Esophagus squamous epithelium (tissue), 4 donors: ENCODE measurements around the gene KRTAP3-3.

Source experiments
- POLR2A ChIP-seq, 4 donors: fragments of 450-650 bp; IDR thresholded peaks; one replicate each; pipeline ENCODE4 v1.6.1; 2017; ENCODE audit warnings: antibody characterized with exemption in 4 of 4, mild to moderate bottlenecking in 4 of 4, moderate library complexity in 3 of 4
- TF ChIP-seq, protein P1 (sequence below), 6 experiments: fragments of 450-650 bp in 4 of 6; fragments of 200-600 bp in 2 of 6; sonication (generic) in 2 of 6; IDR thresholded peaks; one replicate each; pipeline ENCODE4 v1.5.1; 2016 to 2019; ENCODE audit warnings: antibody characterized with exemption in 6 of 6, mild to moderate bottlenecking in 4 of 6, moderate library complexity in 4 of 6

DNA sequence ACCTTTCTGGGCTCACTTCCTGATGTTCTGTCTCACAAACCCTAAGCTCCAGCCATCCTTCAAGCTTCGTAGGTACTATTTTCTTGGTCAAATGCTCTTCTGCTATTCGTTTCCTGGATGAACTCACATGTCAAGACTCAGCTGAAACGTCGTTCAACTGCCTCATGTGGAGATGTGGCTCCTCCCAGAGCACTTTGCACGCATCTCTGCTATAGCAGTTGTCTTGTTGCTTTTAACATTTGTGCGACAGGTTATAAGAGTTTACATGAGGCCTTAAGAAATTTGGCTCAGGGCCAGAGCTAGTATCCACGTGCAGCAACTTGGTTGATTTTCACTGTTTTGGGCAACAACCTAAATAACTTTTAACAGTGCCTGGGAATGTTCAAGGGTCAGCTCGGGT is 7.0 kb downstream of the KRTAP3-3 start:
- TF ChIP-seq, protein P1, sequence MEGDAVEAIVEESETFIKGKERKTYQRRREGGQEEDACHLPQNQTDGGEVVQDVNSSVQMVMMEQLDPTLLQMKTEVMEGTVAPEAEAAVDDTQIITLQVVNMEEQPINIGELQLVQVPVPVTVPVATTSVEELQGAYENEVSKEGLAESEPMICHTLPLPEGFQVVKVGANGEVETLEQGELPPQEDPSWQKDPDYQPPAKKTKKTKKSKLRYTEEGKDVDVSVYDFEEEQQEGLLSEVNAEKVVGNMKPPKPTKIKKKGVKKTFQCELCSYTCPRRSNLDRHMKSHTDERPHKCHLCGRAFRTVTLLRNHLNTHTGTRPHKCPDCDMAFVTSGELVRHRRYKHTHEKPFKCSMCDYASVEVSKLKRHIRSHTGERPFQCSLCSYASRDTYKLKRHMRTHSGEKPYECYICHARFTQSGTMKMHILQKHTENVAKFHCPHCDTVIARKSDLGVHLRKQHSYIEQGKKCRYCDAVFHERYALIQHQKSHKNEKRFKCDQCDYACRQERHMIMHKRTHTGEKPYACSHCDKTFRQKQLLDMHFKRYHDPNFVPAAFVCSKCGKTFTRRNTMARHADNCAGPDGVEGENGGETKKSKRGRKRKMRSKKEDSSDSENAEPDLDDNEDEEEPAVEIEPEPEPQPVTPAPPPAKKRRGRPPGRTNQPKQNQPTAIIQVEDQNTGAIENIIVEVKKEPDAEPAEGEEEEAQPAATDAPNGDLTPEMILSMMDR (IDR thresholded peaks at IDR 0.05): no peak
- no peak for TF ChIP-seq POLR2A (IDR thresholded peaks at IDR 0.05)
